Stimulated activated CD8-positive, alpha-beta memory T cell treated with anti-CD3 and anti-CD28 coated beads, Interleukin-7, amount 100 ng/mL, for 4 hours (primary cell): ENCODE measurements around the gene NQO2.
"Not testable (repeated sequence)": the region's sequence is repeated elsewhere in the genome, so short reads cannot be mapped to it uniquely, and the experiment has no call there.

Experiments used
- DNase-seq, 2 donors: peaks; one replicate each; pipeline ENCODE4 v3.0.0-alpha.2; 2020; ENCODE audit warnings: low read depth in 2 of 2

The NQO2 gene

DNA sequence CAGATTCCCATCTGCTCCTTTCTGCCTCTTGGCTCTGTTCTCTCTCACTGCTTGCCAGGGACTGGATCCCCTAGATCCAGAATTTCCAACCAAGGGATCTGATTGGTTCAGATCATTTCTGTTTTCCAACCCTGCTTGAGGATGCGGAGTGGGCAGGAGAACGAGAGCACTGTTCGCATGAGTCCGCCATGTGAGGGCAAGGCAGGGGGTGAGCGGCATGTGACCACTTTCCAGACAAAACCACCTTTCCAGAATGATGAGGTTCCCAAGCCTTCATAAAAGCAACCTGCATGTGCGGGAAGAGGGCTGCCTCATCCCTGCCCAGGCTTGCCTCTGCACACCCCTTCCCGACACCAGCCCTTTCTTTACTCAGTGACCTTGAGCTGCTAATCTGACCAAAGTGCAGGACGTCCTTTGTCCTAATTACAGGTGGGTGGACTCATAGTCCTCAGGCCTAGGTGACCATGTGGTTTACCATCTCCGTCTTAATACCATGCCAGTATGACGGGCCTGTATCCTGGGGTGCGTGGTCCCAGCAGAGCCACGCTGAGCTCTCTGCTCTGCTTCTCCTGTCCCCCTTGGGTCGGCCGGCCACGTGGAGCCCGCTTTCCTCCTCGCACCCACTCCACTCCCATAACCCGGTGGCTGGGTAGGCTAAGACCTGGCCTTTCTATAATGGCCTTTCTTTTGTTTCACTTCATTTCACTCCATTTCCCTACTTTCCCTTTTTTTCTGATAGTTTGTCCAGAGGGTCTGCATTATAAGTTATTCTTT, 14.4 kb downstream of the NQO2 start:
- DNase-seq: no peak

DNA sequence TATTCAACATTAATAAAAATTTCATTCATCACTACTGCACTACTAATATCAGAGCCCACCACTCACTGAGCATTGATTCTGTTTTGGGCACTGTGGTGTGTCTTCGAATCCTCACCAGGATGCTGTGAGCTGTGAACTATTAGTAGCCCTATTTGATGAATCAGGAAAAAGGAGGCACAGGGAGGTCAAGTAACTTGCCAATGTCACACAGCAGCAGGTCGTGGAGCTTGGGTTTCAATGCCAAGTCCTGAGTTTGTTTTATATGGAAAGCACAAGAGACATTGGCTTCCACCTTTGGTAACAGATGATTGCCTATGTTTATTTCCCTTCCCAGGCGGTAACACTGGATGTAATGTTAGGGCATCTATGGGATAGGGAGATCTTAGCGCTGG, 15.0 kb downstream of the NQO2 start:
- DNase-seq: no peak

DNA sequence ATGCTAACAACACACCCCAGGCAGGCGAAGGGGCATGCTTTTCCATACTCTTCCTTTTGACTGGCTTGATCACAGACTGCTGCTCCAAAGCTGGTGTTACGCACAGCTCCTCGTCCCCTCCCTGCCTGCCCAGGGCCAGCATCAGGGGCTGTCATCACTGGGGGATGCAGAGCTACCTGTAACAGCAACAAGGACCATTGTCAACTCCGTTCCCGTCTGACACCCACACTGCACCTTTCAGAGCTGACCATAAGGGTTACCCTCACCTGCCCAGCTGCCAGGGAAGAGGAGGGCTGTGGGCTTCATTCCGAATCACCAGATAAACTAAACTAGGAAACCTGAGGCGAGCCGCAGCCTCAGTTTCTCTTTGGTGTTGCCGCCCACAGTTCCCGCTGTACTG, 15.4 kb downstream of the NQO2 start:
- no peak for DNase-seq

DNA sequence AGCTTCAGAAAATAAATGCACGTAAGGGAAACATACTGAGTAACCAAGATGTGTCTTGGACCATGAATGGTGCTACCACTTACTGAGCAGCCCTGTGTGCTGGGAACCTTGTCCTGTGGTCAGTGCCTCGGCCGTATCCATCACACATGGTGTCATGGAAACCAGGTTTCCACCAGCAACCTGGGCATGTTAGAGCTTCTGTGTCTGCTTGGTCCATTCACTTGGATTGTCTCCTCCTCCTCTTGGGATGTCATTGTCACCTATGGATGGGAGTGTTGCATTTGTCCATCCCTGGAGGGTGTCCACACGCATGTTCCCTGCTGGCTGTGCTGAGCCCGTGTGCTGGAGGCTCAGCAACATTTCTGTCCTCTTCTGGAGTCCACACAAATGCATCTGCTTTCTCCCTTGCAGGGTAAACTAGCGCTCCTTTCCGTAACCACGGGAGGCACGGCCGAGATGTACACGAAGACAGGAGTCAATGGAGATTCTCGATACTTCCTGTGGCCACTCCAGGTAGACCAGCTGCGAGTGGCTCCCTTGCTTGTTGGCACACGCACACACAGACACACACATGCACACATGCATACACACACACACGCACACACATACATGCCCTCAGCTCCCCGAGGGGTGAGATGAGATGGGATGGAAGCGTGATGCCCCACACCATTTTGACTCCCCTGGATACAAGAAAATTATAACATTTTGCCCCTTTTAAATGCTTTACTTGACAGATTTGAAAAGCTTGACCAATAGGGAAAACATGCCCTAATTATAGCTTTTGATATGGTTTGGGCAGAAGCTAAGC, 17.0 kb downstream of the NQO2 start:
- no peak for DNase-seq

DNA sequence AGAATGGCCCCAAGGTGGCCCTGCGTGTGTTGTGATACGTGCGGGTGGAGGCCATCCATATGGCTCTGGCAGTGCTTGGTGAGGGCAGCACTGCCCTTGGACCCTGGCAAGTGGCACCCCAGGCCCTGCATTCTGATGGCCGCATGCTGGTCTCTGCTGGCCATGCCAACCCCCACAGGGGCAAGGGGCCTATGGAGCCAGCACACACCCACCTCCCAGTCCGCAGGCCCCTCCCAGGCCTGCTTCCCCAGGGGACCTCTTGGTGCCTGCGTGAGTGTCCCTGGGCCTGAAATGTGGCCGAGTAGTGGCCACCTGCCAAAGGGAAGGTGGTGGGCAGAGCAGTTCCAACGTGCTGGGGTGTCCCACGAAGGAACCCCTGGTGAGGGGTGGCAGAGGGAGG, 17.6 kb downstream of the NQO2 start:
- DNase-seq: no peak

DNA sequence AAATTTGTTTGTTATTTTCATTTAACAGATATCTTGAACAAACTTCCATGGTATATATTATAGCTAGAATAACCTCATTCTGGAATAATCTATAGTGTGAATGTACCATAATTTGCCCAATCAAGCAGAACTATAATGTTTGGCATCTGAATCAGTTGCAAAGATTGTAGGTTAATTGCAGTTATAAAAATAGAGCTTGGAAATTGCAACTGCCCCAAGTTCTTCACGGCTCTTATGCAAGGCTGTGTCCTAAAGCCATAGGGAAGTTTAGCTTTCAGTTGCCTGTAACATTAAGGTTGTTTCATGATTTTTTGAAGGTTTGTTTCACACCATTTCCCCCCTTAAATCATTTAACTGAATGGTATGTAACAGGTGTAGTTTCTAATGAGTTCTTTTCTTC, 19.4 kb downstream of the NQO2 start:
- no peak for DNase-seq

- DNase-seq: no peak
These were observed 20.1 kb downstream of the NQO2 start for GRCh38 chr6:3019749-3020320.

- DNase-seq: not testable (repeated sequence)
These were observed 21.4 kb downstream of the NQO2 start for GRCh38 chr6:3020976-3021598.

- DNase-seq: peak; percentile 18 to 29
These were observed 23.3 kb downstream of the NQO2 start for GRCh38 chr6:3022765-3023662.

DNA sequence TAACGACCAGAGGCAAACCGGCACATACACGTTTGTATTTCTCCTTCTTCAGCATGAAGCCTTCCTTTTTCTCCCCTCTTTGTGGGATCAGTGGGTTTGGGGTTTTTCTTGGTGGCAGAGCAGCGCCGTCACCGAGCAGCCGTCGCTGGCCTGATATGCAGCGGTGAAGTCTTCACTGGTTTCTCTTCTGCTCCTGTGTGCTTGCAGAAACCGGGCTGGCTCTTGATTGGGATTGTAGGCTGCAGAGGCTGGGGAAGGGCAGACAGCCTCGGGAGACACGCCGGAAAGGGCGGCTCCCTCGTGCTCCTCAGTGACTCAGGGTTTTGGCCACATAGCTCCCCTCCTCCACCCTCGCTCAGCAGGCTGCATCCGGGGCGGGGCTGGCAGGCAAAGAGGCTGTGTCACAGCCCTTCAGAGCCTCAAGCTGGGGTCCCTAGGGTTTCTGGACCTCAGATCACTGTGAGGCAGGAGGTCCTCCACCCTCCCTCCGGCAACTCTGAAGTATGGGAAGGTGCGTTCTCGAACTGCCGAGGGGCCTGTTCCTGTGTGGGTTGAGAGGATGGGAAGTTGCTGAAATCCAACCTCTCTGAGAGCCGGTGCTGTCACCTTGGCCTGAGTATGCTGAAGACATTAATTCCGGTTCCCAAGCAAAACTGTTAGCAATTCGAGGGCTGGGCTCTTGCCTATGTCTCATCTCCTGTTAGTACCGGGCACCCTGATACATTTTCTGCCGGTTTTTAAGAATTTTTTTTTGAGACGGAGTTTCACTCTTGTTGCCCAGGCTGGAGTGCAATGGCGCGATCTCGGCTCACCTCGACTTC, 24.2 kb downstream of the NQO2 start:
- peak; percentile 87 for DNase-seq

DNA sequence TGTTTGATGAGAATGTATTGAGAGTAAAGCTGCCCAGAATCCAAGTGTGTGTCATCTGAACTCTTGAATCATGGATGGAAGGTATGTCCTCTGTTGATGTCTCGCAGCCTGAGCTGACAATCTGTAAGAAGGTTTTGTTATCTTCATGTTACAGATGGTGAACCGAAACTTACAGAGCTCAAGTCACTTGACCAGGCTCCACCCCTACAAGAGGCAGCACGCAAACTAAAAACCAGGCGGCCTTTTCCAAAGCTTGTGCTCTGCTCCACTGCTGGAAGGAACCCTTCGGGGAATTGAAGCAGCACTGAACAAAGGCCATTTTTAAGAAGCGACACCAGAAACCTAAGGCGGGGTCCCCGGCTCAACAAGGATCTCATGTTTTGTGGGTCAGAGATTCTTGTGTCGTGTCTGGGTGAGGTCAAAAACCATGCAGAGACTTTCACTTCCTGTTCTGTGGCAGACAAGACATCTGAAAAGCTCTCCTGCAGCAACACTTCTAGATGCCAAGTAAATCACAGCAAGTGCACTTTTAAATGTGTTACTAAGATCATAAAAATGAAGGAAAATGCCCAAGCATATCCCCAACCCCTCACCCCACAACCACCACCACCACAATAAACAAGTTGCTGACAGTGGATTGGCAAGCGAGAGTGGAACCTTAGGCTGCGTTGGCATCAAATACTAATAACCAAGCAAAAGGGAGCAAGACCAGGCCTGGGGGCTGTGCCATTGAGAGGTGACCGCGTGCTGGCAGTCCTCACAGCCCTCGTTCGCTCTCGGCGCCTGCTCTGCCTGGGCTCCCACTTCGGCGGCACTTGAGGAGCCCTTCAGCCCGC, 27.3 kb downstream of the NQO2 start:
- DNase-seq: peak; percentile 8 to 10

GRCh38 chr6:3028156-3028555, 28.5 kb downstream of the NQO2 start:
- not testable (repeated sequence) for DNase-seq

GRCh38 chr6:3031857-3032640, 32.4 kb downstream of the NQO2 start:
- no peak for DNase-seq

DNA sequence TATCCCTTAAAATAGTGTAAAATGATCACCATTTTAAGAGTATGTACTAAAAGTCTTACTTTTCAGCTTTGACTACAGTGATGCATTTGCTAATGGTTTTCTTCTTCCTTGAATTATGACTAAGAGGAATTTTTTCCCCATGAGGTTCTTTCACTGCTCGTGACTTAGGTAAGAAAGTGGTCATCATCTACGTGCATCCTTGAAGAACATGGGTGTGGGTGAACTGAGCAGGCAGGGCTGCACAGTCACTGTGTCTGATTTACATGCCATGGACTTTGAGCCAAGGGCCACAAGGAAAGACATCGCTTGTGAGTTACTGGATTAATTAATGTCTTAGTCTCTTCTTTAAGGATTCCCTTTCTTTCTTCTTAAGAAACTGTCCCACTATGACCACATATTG, 33.3 kb downstream of the NQO2 start:
- DNase-seq: no peak

DNA sequence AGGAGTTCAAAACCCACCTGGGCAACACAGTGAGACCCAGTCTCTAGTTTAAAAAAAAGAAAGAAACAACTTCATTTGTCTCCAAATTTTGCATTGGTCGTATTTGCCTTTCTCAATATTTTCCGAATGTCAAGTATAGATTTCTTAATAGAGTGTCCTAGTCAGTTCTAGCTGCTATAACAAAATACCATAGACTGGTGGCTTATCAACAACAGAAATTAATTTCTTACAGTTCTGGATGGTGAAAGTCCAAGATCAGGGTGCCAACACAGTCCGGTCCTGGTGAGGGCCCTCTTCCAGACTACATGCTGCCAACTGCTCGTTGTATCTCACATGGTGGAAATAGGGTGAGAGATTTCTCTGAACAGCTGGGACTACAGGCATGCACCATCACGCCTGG, 34.0 kb downstream of the NQO2 start:
- no peak for DNase-seq

DNA sequence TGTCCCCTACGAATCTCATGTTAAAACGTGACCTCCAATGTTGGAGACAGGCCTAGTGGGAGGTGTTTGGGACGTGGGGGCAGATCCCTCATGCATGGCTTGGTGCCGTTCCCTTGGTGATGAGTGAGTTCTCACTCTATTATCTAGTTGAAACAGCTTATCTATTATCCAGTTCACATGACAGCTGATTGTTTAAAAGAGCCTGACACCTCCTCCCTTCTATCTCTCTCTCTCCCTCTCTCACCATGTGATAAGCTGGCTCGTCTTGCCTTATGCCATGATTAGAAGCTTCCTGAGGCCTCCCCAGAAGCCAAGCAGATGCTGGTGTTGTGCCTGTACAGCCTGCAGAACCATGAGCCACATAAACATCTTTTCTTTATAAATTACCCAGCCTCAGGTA, 35.7 kb downstream of the NQO2 start:
- no peak for DNase-seq

GRCh38 chr6:3036861-3037637, 37.4 kb downstream of the NQO2 start:
- no peak for DNase-seq
